ENCODE measurements around the gene RFC5.
"Not testable (repeated sequence)": the region's sequence is repeated elsewhere in the genome, so short reads cannot be mapped to it uniquely, and the experiment has no call there.

The RFC5 gene, protein sequence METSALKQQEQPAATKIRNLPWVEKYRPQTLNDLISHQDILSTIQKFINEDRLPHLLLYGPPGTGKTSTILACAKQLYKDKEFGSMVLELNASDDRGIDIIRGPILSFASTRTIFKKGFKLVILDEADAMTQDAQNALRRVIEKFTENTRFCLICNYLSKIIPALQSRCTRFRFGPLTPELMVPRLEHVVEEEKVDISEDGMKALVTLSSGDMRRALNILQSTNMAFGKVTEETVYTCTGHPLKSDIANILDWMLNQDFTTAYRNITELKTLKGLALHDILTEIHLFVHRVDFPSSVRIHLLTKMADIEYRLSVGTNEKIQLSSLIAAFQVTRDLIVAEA

DNA sequence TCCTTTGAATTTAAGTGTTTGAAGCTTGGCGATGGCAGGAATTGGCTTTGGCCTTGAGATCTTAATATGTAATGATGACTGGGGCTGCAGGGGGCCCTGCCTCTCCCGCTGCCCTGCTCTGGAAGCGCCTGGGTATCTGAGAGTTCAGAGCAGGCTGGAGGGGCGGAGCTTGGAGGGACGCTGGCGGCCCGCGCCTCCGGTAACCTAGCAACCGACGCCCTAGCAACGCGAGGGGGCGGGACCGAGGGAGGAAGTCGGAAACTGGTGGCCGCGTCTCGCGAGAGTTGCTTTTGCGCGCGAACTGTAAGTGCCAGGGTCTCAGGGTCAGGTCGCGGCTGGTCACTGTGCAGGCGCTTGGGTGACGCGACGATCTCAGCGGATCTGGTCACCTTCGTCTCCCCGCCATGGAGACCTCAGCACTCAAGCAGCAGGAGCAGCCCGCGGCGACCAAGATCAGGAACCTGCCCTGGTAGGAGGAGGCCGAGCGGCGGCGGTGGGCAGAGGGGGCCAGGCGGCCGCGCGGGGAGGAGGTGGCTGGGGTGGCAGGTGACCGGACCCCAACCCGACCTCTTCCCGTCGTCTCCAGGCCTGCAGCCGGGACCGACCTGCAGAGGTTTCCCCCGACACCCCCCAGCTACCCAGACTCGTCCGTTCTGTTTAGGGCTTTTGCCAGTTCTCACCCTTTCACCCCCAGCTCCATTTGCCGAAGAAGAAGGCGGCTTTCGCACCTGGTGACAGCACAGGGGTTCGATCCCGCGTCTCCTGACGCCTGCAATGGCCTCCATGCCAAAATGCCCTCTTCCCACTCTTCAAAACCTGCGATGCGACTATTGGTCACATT lies at the start of gene RFC5:
TSS of gene RFC5 (plus strand) at position 280 of the 841 bp plus-strand sequence. CDS start at position 405, 125 bp downstream.
- FAIRE-seq = no peak

DNA sequence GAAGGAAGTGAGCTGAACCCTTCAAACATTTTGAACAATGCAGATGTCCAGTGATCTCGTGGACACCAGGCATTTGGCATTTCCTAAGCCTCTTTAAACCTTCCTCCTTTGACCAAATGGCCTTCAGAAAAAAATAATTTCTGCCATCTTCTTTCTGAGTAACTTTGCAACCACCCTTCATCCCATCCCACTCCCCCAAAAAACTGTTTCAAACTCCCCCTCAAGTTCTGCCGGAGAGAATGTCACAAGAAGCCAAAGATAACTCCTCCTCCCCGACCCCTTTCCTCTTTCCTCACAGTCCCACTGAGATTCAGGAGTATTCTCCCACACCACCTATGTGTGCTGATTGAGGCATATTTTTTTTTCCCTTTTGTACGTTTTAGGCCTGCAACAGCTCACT lies 49.5 kb upstream of the RFC5 start:
- FAIRE-seq = no peak

GRCh38 chr12:117967512-117967911 lies 49.0 kb upstream of the RFC5 start:
- no peak for FAIRE-seq

DNA sequence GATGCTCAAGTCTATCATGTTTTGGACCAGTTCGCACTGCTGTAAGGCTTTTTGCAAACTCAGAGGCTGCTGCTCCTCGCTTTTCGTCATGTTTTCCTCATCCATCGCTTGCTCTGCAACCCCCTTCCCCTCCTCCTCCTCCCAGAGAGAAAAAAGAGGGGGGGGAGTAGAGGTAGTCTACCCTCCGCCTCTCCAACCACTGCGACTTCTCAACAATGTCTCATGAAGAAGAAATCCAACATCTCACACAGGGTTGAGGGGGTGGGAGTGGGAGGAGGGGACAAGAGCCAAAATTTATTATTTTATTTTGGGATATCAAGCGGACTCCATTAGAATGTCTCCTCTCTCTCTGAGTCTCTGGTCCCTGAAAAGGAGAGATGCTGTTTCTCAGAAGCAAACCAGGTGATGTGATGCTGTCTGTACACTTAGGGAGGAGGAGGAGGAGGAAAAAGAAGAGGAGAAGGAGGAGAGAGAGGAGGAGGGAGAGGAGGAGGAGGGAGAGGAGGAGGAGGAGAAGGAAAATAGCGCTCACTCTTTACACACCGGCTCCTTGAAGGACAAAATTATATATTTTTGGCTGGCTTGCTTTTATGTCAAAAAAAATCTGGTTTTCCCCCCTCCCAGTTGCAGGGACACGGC lies 48.2 kb upstream of the RFC5 start:
- no peak for FAIRE-seq

- no peak for FAIRE-seq
Observed at GRCh38 chr12:117968826-117969659, 47.5 kb upstream of the RFC5 start, which contains the start of gene KSR2. Gene KSR2 (minus strand): TSS chr12:117968990. CDS start chr12:117968255, 735 bp downstream.

DNA sequence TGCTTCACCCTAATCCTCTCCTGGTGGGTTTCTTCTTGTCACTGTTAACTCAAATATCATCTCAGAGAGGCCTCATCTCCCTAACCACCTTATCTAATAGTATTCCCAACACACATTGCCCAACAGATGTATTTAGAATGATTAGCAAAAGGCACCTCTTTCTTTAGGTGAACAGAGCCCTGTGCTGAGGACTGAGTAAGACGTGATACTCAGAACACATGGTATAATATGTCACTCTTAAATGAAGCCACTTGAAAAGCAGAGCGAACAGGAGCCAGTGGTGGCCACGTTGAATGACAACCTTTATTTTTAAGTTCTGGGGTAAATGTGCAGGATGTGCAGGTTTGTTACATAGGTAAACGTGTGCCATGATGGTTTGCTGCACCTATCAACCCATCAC lies 46.2 kb upstream of the RFC5 start:
- no peak for FAIRE-seq

DNA sequence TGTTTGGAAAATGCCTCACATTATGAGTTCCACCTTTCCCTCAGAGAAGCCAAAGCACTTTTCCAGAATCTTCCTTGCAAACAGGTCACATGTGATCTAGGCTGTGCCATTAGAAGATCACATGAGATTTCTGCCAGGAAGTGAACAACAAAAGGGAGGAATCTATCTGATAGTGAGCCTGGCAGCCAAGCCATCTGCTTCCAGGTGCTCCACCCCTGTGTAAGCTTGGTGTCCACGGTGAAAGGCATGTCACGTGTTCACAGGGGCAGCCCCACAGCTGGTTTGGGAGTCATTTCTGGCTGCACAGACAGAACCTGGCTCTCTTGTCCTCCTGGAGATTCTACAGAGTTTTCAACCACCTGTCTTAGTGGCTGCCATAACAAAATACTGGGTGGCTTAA lies 44.2 kb upstream of the RFC5 start:
- no peak for FAIRE-seq

DNA sequence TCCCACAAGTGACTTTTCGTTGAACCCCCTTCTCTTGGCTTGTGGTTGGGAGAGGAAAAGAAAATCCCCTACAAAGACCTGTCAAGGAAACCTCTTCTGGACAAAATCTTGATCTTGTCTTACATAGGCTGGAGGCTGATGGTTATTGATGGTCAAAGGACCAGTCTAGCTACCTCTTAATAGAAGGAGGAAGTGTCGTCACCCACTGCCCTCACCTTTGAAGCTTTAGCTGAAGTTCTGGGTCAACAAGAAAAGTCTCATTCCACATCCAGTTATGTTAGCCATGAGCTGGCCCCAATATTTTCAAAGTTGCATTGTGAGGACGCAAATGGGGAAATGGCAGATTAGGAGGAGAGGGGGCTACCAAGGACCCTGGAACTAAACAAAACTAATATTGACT lies 41.5 kb upstream of the RFC5 start:
- no peak for FAIRE-seq

- no peak for FAIRE-seq
Observed at GRCh38 chr12:117977373-117977772, 39.1 kb upstream of the RFC5 start.

DNA sequence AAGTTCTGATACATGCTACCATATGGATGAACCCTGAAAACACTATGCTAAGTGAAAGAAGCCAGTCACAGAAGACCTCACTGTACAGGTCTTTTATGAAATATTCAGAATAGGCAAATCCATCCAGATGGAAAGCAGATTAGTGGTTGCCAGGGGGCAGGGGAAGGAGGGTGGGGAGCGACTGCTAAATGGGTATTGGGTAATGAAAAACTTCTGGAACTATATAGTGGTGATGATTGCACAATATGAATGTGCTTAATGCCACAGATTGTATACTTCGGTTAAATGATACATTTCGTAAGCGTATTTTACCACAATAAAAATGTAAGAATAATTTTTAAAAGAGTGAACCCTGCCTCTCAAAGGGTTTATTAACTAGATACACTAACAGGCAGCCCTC lies 35.9 kb upstream of the RFC5 start:
- FAIRE-seq = no peak

- FAIRE-seq = no peak
Observed at GRCh38 chr12:117981267-117981666, 35.2 kb upstream of the RFC5 start.

DNA sequence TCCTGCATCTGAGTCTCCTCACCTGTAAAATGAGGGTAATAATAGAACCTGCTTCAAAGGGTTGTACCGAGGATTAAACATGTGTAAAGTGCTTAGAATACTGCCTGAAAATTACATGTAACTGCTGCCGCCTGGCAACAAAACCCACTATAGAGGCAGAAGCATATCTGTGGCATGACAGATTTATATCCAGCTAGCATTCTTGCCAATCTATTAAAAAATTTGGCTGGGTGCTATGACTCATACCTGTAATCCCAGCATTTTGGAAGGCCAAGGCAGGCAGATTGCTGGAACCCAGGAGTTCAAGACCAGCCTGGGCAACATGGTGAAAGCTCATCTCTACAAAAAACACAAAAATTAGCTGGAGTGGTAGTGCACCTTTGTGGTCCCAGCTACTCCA lies 31.3 kb upstream of the RFC5 start:
- no peak for FAIRE-seq

GRCh38 chr12:117986705-117987469 lies 29.6 kb upstream of the RFC5 start:
- no peak for FAIRE-seq

DNA sequence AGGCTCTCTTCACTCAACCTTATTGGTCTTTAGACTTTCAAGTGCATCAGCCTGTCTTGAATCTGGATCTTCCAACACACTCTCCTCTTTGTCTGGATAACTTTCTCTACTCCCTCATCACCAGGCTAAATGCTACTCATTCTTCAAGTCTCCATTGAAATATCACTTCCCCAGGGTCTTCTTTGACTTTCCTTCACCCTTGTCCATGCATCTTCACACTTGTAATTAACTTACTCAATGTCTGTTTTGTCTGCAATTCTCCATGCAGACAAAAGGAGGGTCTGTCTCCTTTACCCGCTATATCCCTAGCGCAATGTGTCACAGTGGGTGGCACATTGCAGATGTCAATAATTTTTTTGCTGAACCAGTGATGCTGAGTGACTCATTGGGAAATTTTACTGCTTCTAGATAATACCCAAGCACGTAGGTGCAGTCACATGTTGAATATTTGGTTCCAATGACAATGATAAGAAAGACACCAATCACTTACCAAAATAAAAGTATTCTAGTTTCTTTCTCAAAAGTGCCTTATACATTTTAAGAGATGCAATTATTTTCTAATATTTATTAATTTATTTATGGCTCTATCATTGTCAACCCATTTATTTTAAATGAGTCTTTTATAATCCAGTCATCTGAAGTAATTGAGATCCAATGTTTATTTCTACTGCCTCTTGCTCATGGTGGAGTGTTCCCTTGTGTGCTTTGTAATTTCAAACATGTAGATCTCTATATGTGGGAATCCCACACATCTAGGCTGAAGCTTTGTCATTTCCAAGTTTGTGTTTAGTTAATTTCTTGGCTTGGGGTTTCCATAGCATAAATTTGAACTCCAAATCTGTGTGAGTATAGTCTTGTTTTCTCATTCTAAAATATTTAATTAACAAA lies 21.7 kb upstream of the RFC5 start:
- no peak for FAIRE-seq

DNA sequence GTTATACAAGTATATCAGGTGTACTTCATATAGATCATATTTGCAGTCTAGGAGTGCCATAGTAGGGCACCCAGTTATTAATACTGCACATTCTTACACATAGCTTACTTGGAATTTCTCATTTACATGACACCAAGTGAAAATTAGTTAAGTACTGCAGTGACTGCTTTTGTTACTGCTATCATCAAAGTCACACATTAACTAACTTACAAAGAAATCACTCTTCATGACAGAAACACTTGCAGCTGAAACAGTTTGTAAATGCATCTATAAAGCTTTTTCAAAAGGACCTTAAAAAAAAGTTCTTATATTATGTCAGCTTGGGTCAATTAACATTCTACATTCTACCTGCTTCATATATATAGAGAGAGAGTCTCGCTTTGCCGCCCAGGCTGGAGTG lies 17.8 kb upstream of the RFC5 start:
- FAIRE-seq = no peak

- FAIRE-seq = not testable (repeated sequence)
Observed at GRCh38 chr12:117999806-118000205, 16.7 kb upstream of the RFC5 start.

- no peak for FAIRE-seq
Observed at GRCh38 chr12:118010903-118011302, 5.6 kb upstream of the RFC5 start.

DNA sequence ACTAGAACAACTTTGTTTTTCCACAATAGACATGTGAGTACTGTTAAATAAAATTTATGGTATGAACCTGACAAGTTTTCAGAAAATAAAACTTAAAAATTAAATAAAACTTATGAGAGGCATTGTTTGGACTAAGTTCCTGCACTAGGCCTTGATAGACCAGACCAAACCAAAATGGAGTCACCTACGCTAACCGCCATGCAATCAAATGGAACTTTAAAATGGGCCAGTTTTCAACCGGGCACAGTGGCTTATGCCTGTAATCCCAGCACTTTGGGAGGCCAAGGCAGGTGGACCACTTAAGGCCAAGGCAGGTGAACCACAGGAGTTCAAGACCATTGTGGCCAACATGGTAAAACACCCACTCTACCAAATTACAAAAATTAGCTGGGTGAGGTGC lies 5.1 kb upstream of the RFC5 start:
- FAIRE-seq = no peak

DNA sequence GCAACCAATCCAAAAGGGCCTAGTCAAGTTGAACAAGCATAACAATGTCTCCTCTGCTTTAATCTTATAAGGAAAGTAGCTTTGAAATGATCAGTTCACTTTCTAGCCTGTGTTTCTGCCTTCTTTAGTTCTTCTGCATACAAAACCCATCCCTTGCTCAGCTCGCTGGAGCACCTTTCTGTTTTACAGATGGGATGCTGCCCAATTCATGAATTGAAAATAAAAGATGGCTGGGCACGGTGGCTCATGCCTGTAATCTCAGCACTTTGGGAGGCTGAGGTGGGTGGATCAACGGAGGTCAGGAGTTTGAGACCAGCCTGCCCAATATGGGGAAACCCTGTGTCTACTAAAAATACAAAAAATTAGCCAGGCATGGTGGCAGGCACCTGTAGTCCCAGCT lies 4.5 kb upstream of the RFC5 start:
- no peak for FAIRE-seq

DNA sequence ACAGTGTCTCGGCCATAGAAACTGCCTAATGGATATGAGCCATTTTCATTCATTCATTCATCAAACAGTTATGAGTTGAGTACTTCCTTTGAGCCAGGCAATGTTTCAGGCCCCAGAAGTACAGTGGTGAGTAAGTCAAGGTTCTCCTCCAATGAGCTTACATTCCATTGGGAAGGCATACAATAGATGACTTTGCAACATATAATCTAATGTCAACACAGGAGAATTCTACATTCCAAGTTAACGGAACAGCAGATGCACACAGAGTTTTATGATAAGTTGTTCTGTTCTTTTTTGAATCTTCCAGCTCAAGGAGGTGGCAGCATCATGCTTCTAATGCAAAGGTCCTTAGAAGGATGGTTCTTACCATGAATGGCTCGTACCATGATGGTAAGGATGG lies 3.2 kb upstream of the RFC5 start:
- FAIRE-seq = no peak

DNA sequence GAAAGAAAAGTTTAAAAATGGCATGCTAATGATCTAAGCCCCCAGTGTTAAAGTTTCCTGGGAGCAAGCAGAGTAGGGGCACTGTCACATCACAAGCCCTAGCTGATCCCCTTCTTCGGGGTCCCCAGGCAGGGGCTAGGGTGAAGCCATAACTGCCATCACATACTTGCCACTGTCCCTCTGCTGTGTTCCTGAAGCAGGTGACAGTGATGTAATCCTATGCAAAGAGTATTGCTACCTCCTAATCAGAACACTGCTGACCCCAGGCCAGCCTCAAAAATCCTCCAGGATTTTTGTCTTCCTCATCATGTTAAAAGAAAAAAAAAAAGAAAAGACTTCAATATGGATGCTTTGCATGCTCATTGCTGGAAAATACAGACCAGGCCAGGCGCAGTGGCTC lies 1.2 kb upstream of the RFC5 start:
- no peak for FAIRE-seq

Data from colon (tissue), 2 donors.